HEK293 (cell line): Measurements from ENCODE around the gene ZCWPW1.

ENCODE experiments used
- GLI2 ChIP-seq: fragments of 450-650 bp; formaldehyde crosslinking; IDR thresholded peaks from 2 replicates; pipeline ENCODE4; 2017; ENCODE audit warnings: missing biosample characterization, missing genetic modification characterization, low read depth, borderline replicate concordance
- PBX3 ChIP-seq: sonication (generic); formaldehyde crosslinking; IDR thresholded peaks from 2 replicates; pipeline ENCODE4 v1.8.1; 2022; ENCODE audit warnings: mild to moderate bottlenecking, moderate library complexity, missing genetic modification reagents
- PRDM1 ChIP-seq: fragments of 450-650 bp; formaldehyde crosslinking; IDR thresholded peaks from 2 replicates; pipeline ENCODE4; 2016; ENCODE audit warnings: missing biosample characterization, missing genetic modification characterization
- PRDM10 ChIP-seq: fragments of 450-650 bp; formaldehyde crosslinking; IDR thresholded peaks from 2 replicates; pipeline ENCODE4 v1.5.1; 2016; ENCODE audit warnings: missing biosample characterization, missing genetic modification characterization
- PRDM4 ChIP-seq: fragments of 450-650 bp; formaldehyde crosslinking; IDR thresholded peaks from 2 replicates; pipeline ENCODE4 v1.5.1; 2017; ENCODE audit warnings: missing biosample characterization, missing genetic modification characterization
- WT1 ChIP-seq: fragments of 450-650 bp; formaldehyde crosslinking; IDR thresholded peaks from 2 replicates; pipeline ENCODE4 v1.5.1; 2016; ENCODE audit warnings: missing biosample characterization, missing genetic modification characterization
- ZBTB6 ChIP-seq: fragments of 450-650 bp; formaldehyde crosslinking; IDR thresholded peaks from 2 replicates; pipeline ENCODE4 v1.5.1; 2017; ENCODE audit warnings: missing biosample characterization, missing genetic modification characterization
- ZFP3 ChIP-seq: fragments of 450-650 bp; formaldehyde crosslinking; IDR thresholded peaks from 2 replicates; pipeline ENCODE4 v1.5.1; 2016; ENCODE audit warnings: low read depth, missing biosample characterization, missing genetic modification characterization
- ZFP69B ChIP-seq: fragments of 450-650 bp; formaldehyde crosslinking; IDR thresholded peaks from 2 replicates; pipeline ENCODE4 v1.5.1; 2016; ENCODE audit warnings: missing biosample characterization, missing genetic modification characterization
- ZNF148 ChIP-seq: fragments of 450-650 bp; formaldehyde crosslinking; IDR thresholded peaks from 2 replicates; pipeline ENCODE4 v1.5.0; 2017; ENCODE audit warnings: missing biosample characterization, missing genetic modification characterization, borderline replicate concordance
- ZNF155 ChIP-seq: fragments of 450-650 bp; formaldehyde crosslinking; IDR thresholded peaks from 2 replicates; pipeline ENCODE4 v1.5.1; 2016; ENCODE audit warnings: missing biosample characterization, missing genetic modification characterization
- ZNF174 ChIP-seq: fragments of 450-650 bp; formaldehyde crosslinking; IDR thresholded peaks from 2 replicates; pipeline ENCODE4 v1.5.0; 2017; ENCODE audit warnings: missing biosample characterization, mild to moderate bottlenecking, missing genetic modification characterization
- ZNF26 ChIP-seq: fragments of 450-650 bp; formaldehyde crosslinking; IDR thresholded peaks from 2 replicates; pipeline ENCODE4 v1.5.1; 2016; ENCODE audit warnings: missing biosample characterization, missing genetic modification characterization
- ZNF266 ChIP-seq: fragments of 450-650 bp; formaldehyde crosslinking; IDR thresholded peaks from 2 replicates; pipeline ENCODE4 v1.5.1; 2016; ENCODE audit warnings: missing biosample characterization, missing genetic modification characterization, low read depth
- ZNF280D ChIP-seq: fragments of 450-650 bp; formaldehyde crosslinking; IDR thresholded peaks from 2 replicates; pipeline ENCODE4 v1.5.1; 2016; ENCODE audit warnings: missing biosample characterization, missing genetic modification characterization
- ZNF37A ChIP-seq: fragments of 450-650 bp; IDR thresholded peaks from 2 replicates; pipeline ENCODE4 v1.5.1; 2018; ENCODE audit warnings: missing biosample characterization, missing genetic modification characterization
- ZNF624 ChIP-seq: fragments of 450-650 bp; formaldehyde crosslinking; IDR thresholded peaks from 2 replicates; pipeline ENCODE4 v1.5.1; 2017; ENCODE audit warnings: missing biosample characterization, missing genetic modification characterization
- ZNF664 ChIP-seq: fragments of 450-650 bp; formaldehyde crosslinking; IDR thresholded peaks from 2 replicates; pipeline ENCODE4 v1.5.1; 2016; ENCODE audit warnings: missing biosample characterization, missing genetic modification characterization
- ZNF670 ChIP-seq: fragments of 450-650 bp; formaldehyde crosslinking; IDR thresholded peaks from 2 replicates; pipeline ENCODE4 v1.5.1; 2016; ENCODE audit warnings: missing biosample characterization, missing genetic modification characterization, low read depth
- ZNF792 ChIP-seq: fragments of 450-650 bp; formaldehyde crosslinking; IDR thresholded peaks from 2 replicates; pipeline ENCODE4 v1.5.1; 2016; ENCODE audit warnings: missing biosample characterization, missing genetic modification characterization
- ZNF830 ChIP-seq: fragments of 450-650 bp; IDR thresholded peaks from 2 replicates; pipeline ENCODE4 v1.5.0; 2018; ENCODE audit warnings: missing biosample characterization, missing genetic modification characterization, low read depth, mild to moderate bottlenecking, moderate library complexity
- ZNF837 ChIP-seq: fragments of 450-650 bp; formaldehyde crosslinking; IDR thresholded peaks from 2 replicates; pipeline ENCODE4 v1.5.1; 2016; ENCODE audit warnings: missing biosample characterization, missing genetic modification characterization
- ZNF843 ChIP-seq: fragments of 450-650 bp; formaldehyde crosslinking; IDR thresholded peaks from 2 replicates; pipeline ENCODE4 v1.5.1; 2016; ENCODE audit warnings: missing biosample characterization, missing genetic modification characterization

Gene ZCWPW1

GRCh38 chr7:100428199-100428966, at the start of gene ZCWPW1 (continued):
- TF ChIP-seq ZNF280D (tag by site-specific recombination) (peak; percentile 91), PRDM4 (tag by site-specific recombination) (no peak; the same call in 1 of the 2 replicates), ZNF155 (tag by site-specific recombination) (no peak), ZFP3 (tag by site-specific recombination) (no peak), ZNF670 (no peak), PBX3 (CRISPR knock-in tag) (peak; percentile 61; the same call in 1 of the 2 replicates), ZNF26 (no peak), ZNF37A (tag by site-specific recombination) (no peak), ZNF837 (tag by site-specific recombination) (no peak), ZFP69B (tag by site-specific recombination) (peak; percentile 91), ZNF830 (no peak), ZNF174 (tag by site-specific recombination) (no peak), ZNF266 (tag by site-specific recombination) (no peak), ZNF792 (tag by site-specific recombination) (no peak), PRDM1 (tag by site-specific recombination) (no peak), GLI2 (no peak), ZNF664 (no peak; the same call in 1 of the 2 replicates), PRDM10 (peak; percentile 93), WT1 (tag by site-specific recombination) (peak; percentile 71; the same call in 1 of the 2 replicates), ZNF148 (tag by site-specific recombination) (no peak), ZBTB6 (tag by site-specific recombination) (no peak; the same call in 1 of the 2 replicates), ZNF843 (tag by site-specific recombination) (peak; percentile 71), ZNF624 (tag by site-specific recombination) (peak; percentile 81; the same call in 1 of the 2 replicates)
